Omental fat pad (tissue), 4 donors: ENCODE results near the gene SF3B2. TPM values are rescaled to one million over a fixed set of nuclear protein-coding genes. Genes with fewer than 3 reads are reported as not detected.

ENCODE experiments used
- ATAC-seq: fragments of 150-250 bp; one replicate; pipeline ENCODE4 v1.9.1; 2016; ENCODE audit warnings: mild to moderate bottlenecking, moderate library complexity; ENCODE audit not compliant: low FRiP score
- DNase-seq: peaks from one replicate; pipeline ENCODE4 v3.0.0-alpha.2; 2019; ENCODE audit warnings: low spot score
- CTCF ChIP-seq, 3 donors: fragments of 450-650 bp; IDR thresholded peaks; one replicate each; pipeline ENCODE4 v1.5.1; 2016 to 2017; ENCODE audit warnings: antibody characterized with exemption in 3 of 3, mild to moderate bottlenecking in 3 of 3, moderate library complexity in 2 of 3
- total RNA-seq, 4 donors: library from RNA; depleted of rRNA; stranded (reverse); fragments of >200 nt; gene quantifications; one replicate each; pipeline ENCODE4 v1.1.0, GENCODE V29; 2016

The SF3B2 gene
- total RNA-seq, 4 donors from 2014 or later: 98.9 to 173 (median 140) TPM

- DNase-seq (no peak), ATAC-seq (no peak)
- no peak for TF ChIP-seq CTCF (IDR thresholded peaks at IDR 0.05)
Observed at GRCh38 chr11:66044757-66045156, 7.4 kb upstream of the SF3B2 start.

DNA sequence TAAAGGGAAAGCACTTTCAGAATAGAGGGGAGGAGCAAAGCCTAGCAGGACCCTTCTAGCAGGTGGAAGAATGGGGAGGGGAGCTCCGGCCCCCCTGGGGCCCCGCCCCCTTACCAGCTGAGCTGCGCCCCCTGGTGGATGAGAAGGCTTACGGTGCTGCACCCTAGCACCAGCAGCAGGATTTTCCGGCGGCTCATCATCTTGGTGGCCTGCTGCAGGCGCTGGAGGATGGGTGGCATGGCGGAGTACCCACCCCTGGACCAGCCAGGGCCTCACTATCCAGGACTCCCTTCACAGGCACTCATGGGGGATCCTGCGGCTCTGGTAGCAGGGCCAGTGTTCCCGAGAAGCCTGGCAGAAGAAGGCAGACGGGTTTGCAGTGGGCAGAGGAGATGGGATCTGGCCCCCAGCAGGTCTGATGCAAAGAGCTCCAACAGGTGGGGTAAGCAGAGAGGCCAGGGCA is 7.0 kb upstream of the SF3B2 start:
- peak in 2 of 3 donors; percentile 37 to 39 for TF ChIP-seq CTCF (IDR thresholded peaks at IDR 0.05)
- ATAC-seq: peak; percentile 60
- DNase-seq: peak; percentile 74

DNA sequence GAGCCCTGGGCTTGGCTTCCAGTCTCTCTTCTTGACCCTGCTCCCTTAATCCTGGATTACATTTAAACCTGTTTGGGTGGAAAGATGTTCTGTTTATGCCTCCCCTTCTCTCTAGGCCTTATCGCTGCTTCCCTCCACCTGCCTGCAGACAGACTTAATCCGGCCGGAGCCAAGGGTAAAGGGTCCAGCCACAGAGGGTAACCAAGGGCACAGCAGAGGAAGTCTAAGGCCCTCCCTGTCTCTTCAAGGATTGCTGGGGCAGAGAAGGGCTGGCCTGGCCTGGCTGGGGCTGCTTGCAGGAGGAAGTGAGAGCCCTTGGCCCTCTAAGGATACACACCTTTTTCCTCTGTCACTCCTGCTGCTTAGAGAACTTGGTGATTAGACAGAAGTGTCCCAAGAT is 5.3 kb upstream of the SF3B2 start:
- no peak for DNase-seq
- no peak for TF ChIP-seq CTCF (IDR thresholded peaks at IDR 0.05)
- no peak for ATAC-seq

- ATAC-seq: no peak
- TF ChIP-seq CTCF (IDR thresholded peaks at IDR 0.05): no peak
Observed at GRCh38 chr11:66047541-66048365, 4.4 kb upstream of the SF3B2 start.

GRCh38 chr11:66048547-66049323 is 3.4 kb upstream of the SF3B2 start, which contains the start of gene GAL3ST3:
TSS of gene GAL3ST3 (minus strand) at chr11:66049161. CDS start at chr11:66045415, 3,746 bp downstream.
- DNase-seq (no peak), ATAC-seq (no peak)
- TF ChIP-seq CTCF (IDR thresholded peaks at IDR 0.05): no peak

More at GRCh38 chr11:66047541-66048365, 4.4 kb upstream of the SF3B2 start:
- no peak for DNase-seq

GRCh38 chr11:66050581-66051231 is 1.5 kb upstream of the SF3B2 start:
- DNase-seq: no peak
- no peak for TF ChIP-seq CTCF (IDR thresholded peaks at IDR 0.05)
- ATAC-seq: no peak
